Keratinocyte (primary cell): ENCODE measurements around the gene NPPC. TPM values are rescaled to one million over a fixed set of nuclear protein-coding genes. Genes with fewer than 3 reads are reported as not detected.

Experiments
- DNase-seq: peaks from one replicate; pipeline ENCODE4 v3.0.0-alpha.2; 2011; ENCODE audit warnings: low read depth, missing footprints, low spot score
- FAIRE-seq: peaks from 2 replicates; lab custom pipeline; 2011; peaks lifted over from hg19 to GRCh38; lab: Jason Lieb, UNC
- H2AFZ ChIP-seq: 2 replicates; pipeline ENCODE4 v1.6.0; 2012; ENCODE audit warnings: low read length, control low read depth, inconsistent platforms; ENCODE audit not compliant: control insufficient read depth
- H3K27ac ChIP-seq: 2 replicates; pipeline ENCODE4 v1.5.1; 2011; ENCODE audit warnings: low read length; ENCODE audit not compliant: control insufficient read depth, insufficient read depth
- H3K27me3 ChIP-seq: 3 replicates; pipeline ENCODE4 v1.6.0; 2011; ENCODE audit warnings: low read length; ENCODE audit not compliant: control insufficient read depth, insufficient read depth; ENCODE audit errors: extremely low read depth
- H3K36me3 ChIP-seq, 2 experiments: 2 replicates in 1 of 2; 3 replicates in 1 of 2; pipeline ENCODE4 v1.5.1; 2011; ENCODE audit warnings: low read length in 2 of 2, mild to moderate bottlenecking in 1 of 2; ENCODE audit not compliant: control insufficient read depth in 2 of 2, insufficient read depth in 2 of 2; ENCODE audit errors: extremely low read depth in 1 of 2
- H3K4me1 ChIP-seq: 3 replicates; pipeline ENCODE4 v1.5.1; 2011; ENCODE audit warnings: low read length; ENCODE audit not compliant: control insufficient read depth, insufficient read depth; ENCODE audit errors: extremely low read depth
- H3K4me2 ChIP-seq: 3 replicates; pipeline ENCODE4 v1.6.0; 2011; ENCODE audit warnings: low read depth, low read length; ENCODE audit not compliant: control insufficient read depth, insufficient read depth; ENCODE audit errors: extremely low read depth
- H3K4me3 ChIP-seq, 3 experiments: fragments of 200-600 bp in 1 of 3; sonication (generic) in 1 of 3; 2 replicates in 2 of 3; 3 replicates in 1 of 3; pipeline ENCODE4 v1.5.1; 2011 to 2016; ENCODE audit warnings: low read length in 3 of 3, mild to moderate bottlenecking in 3 of 3, control low read depth in 2 of 3, inconsistent platforms in 1 of 3, low read depth in 1 of 3, mixed read lengths in 1 of 3, mixed run types in 1 of 3, moderate library complexity in 1 of 3; ENCODE audit not compliant: control insufficient read depth in 2 of 3, insufficient read depth in 2 of 3; ENCODE audit errors: extremely low read depth in 1 of 3
- H3K79me2 ChIP-seq: 2 replicates; pipeline ENCODE4 v1.6.0; 2012; ENCODE audit warnings: low read length; ENCODE audit not compliant: control insufficient read depth, insufficient read depth
- H3K9ac ChIP-seq: 3 replicates; pipeline ENCODE4 v1.6.0; 2011; ENCODE audit warnings: low read length; ENCODE audit not compliant: control insufficient read depth, insufficient read depth; ENCODE audit errors: extremely low read depth
- H3K9me1 ChIP-seq: 3 replicates; pipeline ENCODE4 v1.6.0; 2011; ENCODE audit warnings: low read length; ENCODE audit not compliant: control insufficient read depth, insufficient read depth; ENCODE audit errors: extremely low read depth
- H3K9me3 ChIP-seq: 2 replicates; pipeline ENCODE4 v1.5.1; 2012; ENCODE audit warnings: low read depth, low read length; ENCODE audit not compliant: control insufficient read depth
- H4K20me1 ChIP-seq: 3 replicates; pipeline ENCODE4 v1.6.0; 2011; ENCODE audit warnings: low read length; ENCODE audit not compliant: control insufficient read depth, insufficient read depth; ENCODE audit errors: extremely low read depth
- EZH2 ChIP-seq: IDR thresholded peaks from one replicate; pipeline ENCODE4 v1.6.1; 2012; ENCODE audit warnings: inconsistent platforms, mild to moderate bottlenecking, low read length, moderate library complexity
- dilution Hi-C: fragments of 300-500 bp; cut with MboI; formaldehyde crosslinking; loops from one replicate; pipeline ENCODE4 v1.7.0; 2020; ENCODE audit warnings: low sequenced_read_pairs; ENCODE audit not compliant: extremely low pct_ligation_motif_present
- polyA plus RNA-seq, 5 experiments: library from polyadenylated mRNA; depleted of rRNA in 3 of 5; stranded (reverse) in 3 of 5; stranded (forward) in 1 of 5; unstranded in 1 of 5; fragments of >200 nt; gene quantifications; 1 replicate in 1 of 5; 2 replicates in 3 of 5; 3 replicates in 1 of 5; pipeline versions ENCODE4 v1.2.1 to v1.2.3, GENCODE V29; 2011 to 2012; ENCODE audit warnings: missing spikeins in 2 of 5, low read depth in 1 of 5, low replicate concordance in 1 of 5
- small RNA-seq, 3 experiments: library from RNA; depleted of rRNA; stranded (forward); fragments of <200 nt; gene quantifications; one replicate each; pipeline ENCODE3, GENCODE V24; 2012; ENCODE audit warnings: low read depth in 3 of 3, low replicate concordance in 1 of 3; ENCODE audit not compliant: insufficient read length in 3 of 3
- TF ChIP-seq, protein P1 (sequence below), 3 experiments: IDR thresholded peaks in 1 of 3; conservative IDR thresholded peaks in 1 of 3; optimal IDR thresholded peaks in 1 of 3; 2 replicates in 2 of 3; 3 replicates in 1 of 3; pipeline versions ENCODE3 to v1.5.1; 2011; ENCODE audit warnings: low read length in 3 of 3, mild to moderate bottlenecking in 3 of 3, moderate library complexity in 2 of 3, control low read depth in 1 of 3, inconsistent platforms in 1 of 3; ENCODE audit not compliant: insufficient read depth in 2 of 3; ENCODE audit errors: extremely low read depth in 1 of 3

Gene NPPC
- polyA plus RNA-seq, 1 donor (not counting 4 experiments of a cell fraction or from before 2014, with no cell fraction given), result not detected

DNA sequence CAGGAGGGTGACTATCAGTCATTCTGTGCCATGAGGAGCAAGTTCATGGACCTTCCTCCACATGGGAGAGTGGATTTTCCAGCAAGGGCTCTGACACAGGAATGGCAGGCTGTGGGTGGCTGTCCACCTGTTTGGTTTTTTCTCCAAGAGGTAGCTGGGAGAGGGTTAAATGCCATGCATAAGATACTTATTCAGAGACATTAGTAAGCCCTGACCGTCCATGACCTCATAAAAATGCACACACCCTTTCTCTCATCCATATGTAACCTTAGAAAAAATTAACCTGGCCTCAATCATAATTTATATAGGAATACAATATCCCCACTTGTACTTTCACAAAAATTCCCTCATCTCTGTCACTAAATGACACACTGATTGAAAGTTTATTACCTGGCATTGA is 51.3 kb downstream of the NPPC start:
- H3K9me3 ChIP-seq, result no peaks in the 10 kb centered on the region
- H3K36me3 ChIP-seq, result no peaks in the 10 kb centered on the region
- no peak overlapping the region for H3K9ac ChIP-seq
- peaks cover 12% of the 10 kb centered on the region for H3K4me1 ChIP-seq
- no peak for FAIRE-seq
- H3K27me3 ChIP-seq, result no peaks in the 10 kb centered on the region
- H3K4me2 ChIP-seq, result no peak overlapping the region
- H3K4me3 ChIP-seq, result no peak overlapping the region
- no peak for TF ChIP-seq EZH2
- TF ChIP-seq, protein P1, sequence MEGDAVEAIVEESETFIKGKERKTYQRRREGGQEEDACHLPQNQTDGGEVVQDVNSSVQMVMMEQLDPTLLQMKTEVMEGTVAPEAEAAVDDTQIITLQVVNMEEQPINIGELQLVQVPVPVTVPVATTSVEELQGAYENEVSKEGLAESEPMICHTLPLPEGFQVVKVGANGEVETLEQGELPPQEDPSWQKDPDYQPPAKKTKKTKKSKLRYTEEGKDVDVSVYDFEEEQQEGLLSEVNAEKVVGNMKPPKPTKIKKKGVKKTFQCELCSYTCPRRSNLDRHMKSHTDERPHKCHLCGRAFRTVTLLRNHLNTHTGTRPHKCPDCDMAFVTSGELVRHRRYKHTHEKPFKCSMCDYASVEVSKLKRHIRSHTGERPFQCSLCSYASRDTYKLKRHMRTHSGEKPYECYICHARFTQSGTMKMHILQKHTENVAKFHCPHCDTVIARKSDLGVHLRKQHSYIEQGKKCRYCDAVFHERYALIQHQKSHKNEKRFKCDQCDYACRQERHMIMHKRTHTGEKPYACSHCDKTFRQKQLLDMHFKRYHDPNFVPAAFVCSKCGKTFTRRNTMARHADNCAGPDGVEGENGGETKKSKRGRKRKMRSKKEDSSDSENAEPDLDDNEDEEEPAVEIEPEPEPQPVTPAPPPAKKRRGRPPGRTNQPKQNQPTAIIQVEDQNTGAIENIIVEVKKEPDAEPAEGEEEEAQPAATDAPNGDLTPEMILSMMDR (optimal IDR thresholded peaks at IDR 0.05 in 1 of 3, IDR thresholded peaks at IDR 0.05 in 1 of 3, conservative IDR thresholded peaks at IDR 0.05 in 1 of 3; ENCODE audit: extremely low read depth in 1 of 3, insufficient read depth in 2 of 3, low read length in 3 of 3), result no peak
- dilution Hi-C loops, result loop anchor here (25.0 kb wide), 1 partner anchor 562 kb away; no protein-coding TSS in a partner anchor
- H3K27ac ChIP-seq, result no peak overlapping the region
- no peaks in the 10 kb centered on the region for H3K79me2 ChIP-seq
- H3K9me1 ChIP-seq, result no peaks in the 10 kb centered on the region
- DNase-seq, result no peak
- H4K20me1 ChIP-seq, result no peaks in the 10 kb centered on the region
- H2AFZ ChIP-seq, result no peak overlapping the region

Small RNA genes lying within 50 kb of the gene (small RNA-seq; reads per million reads assigned to genes)
- gene MIR1471, result 0 reads per million in 3 experiments

Other genes with a start within 250 kb of the NPPC start
- 200 to 691 TPM (median 598 TPM) in 3 replicates for gene PTMA, start 217.9 kb downstream of the NPPC start, polyA plus RNA-seq
- 24.5 to 33.6 TPM (median 31.6 TPM) in 3 replicates for gene PDE6D, start 145.1 kb downstream of the NPPC start, polyA plus RNA-seq
- 45.9 to 62.2 TPM (median 53.3 TPM) in 3 replicates for gene COPS7B, start 140.0 kb downstream of the NPPC start, polyA plus RNA-seq
- 8.5 to 11.9 TPM (median 8.6 TPM) in 3 replicates for gene DIS3L2, start 35.3 kb upstream of the NPPC start, polyA plus RNA-seq